Left ventricle myocardium inferior (tissue), 1 donor: ENCODE measurements around the gene UBE2L3. TPM values are rescaled to one million over a fixed set of nuclear protein-coding genes. Genes with fewer than 3 reads are reported as not detected.

Experiments
- DNase-seq: peaks from one replicate; pipeline ENCODE4 v3.0.0-alpha.2; 2020
- H3K27ac ChIP-seq: fragments of 200-600 bp; replicated peaks from 2 replicates; pipeline ENCODE4 v1.8.0; 2021
- H3K27me3 ChIP-seq: fragments of 200-600 bp; 2 replicates; pipeline ENCODE4 v1.8.0; 2021; ENCODE audit warnings: low read depth
- H3K36me3 ChIP-seq: fragments of 200-600 bp; 2 replicates; pipeline ENCODE4 v1.8.0; 2021
- H3K4me1 ChIP-seq: fragments of 200-600 bp; 2 replicates; pipeline ENCODE4 v1.8.0; 2021
- H3K4me3 ChIP-seq: fragments of 200-600 bp; 2 replicates; pipeline ENCODE4 v1.8.0; 2021; ENCODE audit warnings: mild to moderate bottlenecking, moderate library complexity
- H3K9me3 ChIP-seq: fragments of 200-600 bp; replicated peaks from 2 replicates; pipeline ENCODE4 v1.8.0; 2021
- CTCF ChIP-seq: fragments of 200-600 bp; IDR thresholded peaks from 2 replicates; pipeline ENCODE4 v1.8.0; 2021; ENCODE audit warnings: antibody characterized with exemption, mild to moderate bottlenecking, borderline replicate concordance
- intact Hi-C: fragments of 100-400 bp; cut with micrococcal nuclease; formaldehyde crosslinking; loops from one replicate; pipeline ENCODE4 v1.11.0; 2022
- total RNA-seq: library from RNA; stranded (reverse); fragmentation: NEBNext Ultra II Directional; extraction: Animal tissue kit (Norgen Biotek cat#: 25700); gene quantifications from one replicate; pipeline ENCODE4 v1.2.1, GENCODE V29; 2021
- donor health status: DM: no; HTN: yes; CAD: no; lungs with severe emphysema.

UBE2L3 gene
- total RNA-seq, 1 donor from 2014 or later = 54.5 TPM

- no peak for TF ChIP-seq CTCF
- Histone ChIP-seq H3K4me1 (peaks cover 73% of the 10 kb centered on the region), H3K27me3 (no peaks in the 10 kb centered on the region), H3K36me3 (peaks cover 18% of the 10 kb centered on the region), H3K27ac (no peak overlapping the region), H3K9me3 (no peaks in the 10 kb centered on the region), H3K4me3 (no peak overlapping the region)
- intact Hi-C loops = no loop called here
- no peak for DNase-seq
Measured at GRCh38 chr22:21589396-21589795, 21.9 kb downstream of the UBE2L3 start.

- no peak for TF ChIP-seq CTCF
- Histone ChIP-seq H3K27ac (peak overlapping the region; percentile 26), H3K27me3 (no peaks in the 10 kb centered on the region), H3K36me3 (peaks cover 34% of the 10 kb centered on the region), H3K9me3 (no peaks in the 10 kb centered on the region), H3K4me1 (peaks cover 90% of the 10 kb centered on the region), H3K4me3 (no peak overlapping the region)
- no peak for DNase-seq
- intact Hi-C loops = no loop called here
Measured at GRCh38 chr22:21590809-21591641, 23.5 kb downstream of the UBE2L3 start.

- H3K36me3 ChIP-seq = peaks cover 40% of the 10 kb centered on the region
- intact Hi-C loops = no loop called here
- H3K27ac ChIP-seq = peak overlapping the region; percentile 55
- H3K9me3 ChIP-seq = no peaks in the 10 kb centered on the region
- H3K27me3 ChIP-seq = no peaks in the 10 kb centered on the region
- peak; percentile 59 for DNase-seq
- TF ChIP-seq CTCF = no peak
- H3K4me3 ChIP-seq = no peak overlapping the region
- peaks cover 91% of the 10 kb centered on the region for H3K4me1 ChIP-seq
Measured at GRCh38 chr22:21591695-21592094, 24.2 kb downstream of the UBE2L3 start.

GRCh38 chr22:21592422-21592821, 24.9 kb downstream of the UBE2L3 start:
- Histone ChIP-seq H3K9me3 (no peaks in the 10 kb centered on the region), H3K4me3 (no peak overlapping the region), H3K27ac (peak overlapping the region; percentile 55), H3K4me1 (peaks cover 87% of the 10 kb centered on the region), H3K36me3 (peaks cover 48% of the 10 kb centered on the region), H3K27me3 (no peaks in the 10 kb centered on the region)
- no peak for DNase-seq
- intact Hi-C loops = no loop called here
- TF ChIP-seq CTCF = no peak

GRCh38 chr22:21593406-21594232, 26.1 kb downstream of the UBE2L3 start:
- H3K27ac ChIP-seq = peak overlapping the region; percentile 65
- no peaks in the 10 kb centered on the region for H3K27me3 ChIP-seq
- DNase-seq = peak; percentile 75
- peaks cover 75% of the 10 kb centered on the region for H3K4me1 ChIP-seq
- no peak overlapping the region for H3K4me3 ChIP-seq
- TF ChIP-seq CTCF = peak; percentile 41
- intact Hi-C loops = no loop called here
- H3K36me3 ChIP-seq = peaks cover 49% of the 10 kb centered on the region
- H3K9me3 ChIP-seq = no peaks in the 10 kb centered on the region
